Activated T-helper 9 cell treated with anti-CD3 and anti-CD28 coated beads, Interleukin-2, amount 50 U/mL, for 16 hours (primary cell): ENCODE results near the gene PTPRZ1.

Experiments
- DNase-seq: peaks from one replicate; pipeline ENCODE4 v3.0.0-alpha.2; 2020; ENCODE audit warnings: low read depth

The PTPRZ1 gene

DNA sequence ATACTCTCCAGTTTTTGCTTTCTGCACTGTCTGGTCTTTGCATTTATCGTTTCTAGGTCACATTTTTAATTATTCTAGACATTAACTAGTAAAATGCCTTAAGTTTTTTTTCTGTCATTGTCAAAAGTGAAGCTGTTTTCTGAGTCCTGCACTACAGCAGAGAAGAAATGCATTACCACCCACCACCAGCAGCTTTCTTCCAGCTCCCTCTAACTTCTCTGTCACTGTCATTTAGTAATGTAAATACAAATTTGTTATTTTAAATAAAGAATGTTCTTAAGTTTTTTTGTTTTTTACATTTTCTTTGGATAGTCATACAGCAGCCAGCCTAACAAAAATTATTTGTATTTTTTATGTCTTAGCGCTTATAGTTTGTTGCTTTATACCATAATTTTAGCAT is 18.8 kb downstream of the PTPRZ1 start:
- DNase-seq: no peak

DNA sequence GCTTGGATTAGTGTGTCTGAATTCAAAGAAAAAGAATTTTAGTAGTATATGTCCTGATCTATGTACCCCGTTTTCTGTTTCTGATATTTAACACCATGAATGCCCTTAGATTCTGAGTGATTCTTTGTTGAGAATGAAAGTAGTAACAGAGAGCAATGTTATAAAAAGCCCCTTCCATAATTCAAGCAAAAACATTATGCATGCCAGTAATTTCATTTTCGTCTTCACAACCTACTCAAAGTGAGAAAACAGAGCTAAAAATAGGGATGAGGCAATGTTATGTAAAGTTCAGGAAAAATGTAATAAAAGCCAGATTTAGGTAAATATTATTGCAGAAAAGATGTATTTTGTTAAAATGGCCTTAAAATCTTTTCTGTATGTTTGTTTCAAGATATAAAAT is 28.1 kb downstream of the PTPRZ1 start:
- DNase-seq: no peak

DNA sequence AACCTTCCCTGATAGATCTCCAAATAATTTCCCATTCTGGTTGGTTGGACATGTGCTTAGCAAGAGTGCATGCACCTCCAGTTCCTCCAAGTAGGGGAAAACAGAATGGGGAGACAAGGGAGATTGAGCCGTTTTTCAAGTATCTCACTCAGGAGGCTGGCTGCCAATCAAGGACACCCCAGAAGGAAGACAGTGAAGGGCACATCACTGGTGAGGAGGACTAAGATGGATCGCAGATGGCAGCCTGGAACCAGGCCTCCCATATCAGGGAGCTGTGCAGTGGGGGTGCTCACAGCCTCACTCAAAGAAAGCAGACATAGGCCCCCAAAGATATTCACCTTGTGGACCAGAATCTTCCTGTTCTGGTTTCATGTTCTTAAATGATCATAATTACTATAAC is 31.2 kb downstream of the PTPRZ1 start:
- DNase-seq: no peak

DNA sequence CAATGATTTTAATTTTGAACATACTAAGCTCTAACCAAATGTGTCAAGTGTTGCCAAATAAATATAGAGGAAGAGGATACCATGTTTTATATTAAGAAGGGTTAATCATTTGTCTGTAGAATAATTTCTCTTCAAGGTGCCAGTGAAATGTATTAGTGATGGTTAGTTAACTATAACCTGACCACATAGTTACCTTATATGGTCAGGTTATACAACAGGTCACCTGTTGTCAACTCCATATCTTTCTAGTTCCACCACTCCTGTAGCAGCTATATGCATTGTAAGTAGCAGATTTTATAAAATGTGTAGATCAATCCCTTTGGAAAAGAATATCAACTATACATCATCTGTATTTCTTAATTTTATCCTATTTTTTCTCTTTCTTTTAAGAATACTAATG is 35.1 kb downstream of the PTPRZ1 start:
- no peak for DNase-seq

DNA sequence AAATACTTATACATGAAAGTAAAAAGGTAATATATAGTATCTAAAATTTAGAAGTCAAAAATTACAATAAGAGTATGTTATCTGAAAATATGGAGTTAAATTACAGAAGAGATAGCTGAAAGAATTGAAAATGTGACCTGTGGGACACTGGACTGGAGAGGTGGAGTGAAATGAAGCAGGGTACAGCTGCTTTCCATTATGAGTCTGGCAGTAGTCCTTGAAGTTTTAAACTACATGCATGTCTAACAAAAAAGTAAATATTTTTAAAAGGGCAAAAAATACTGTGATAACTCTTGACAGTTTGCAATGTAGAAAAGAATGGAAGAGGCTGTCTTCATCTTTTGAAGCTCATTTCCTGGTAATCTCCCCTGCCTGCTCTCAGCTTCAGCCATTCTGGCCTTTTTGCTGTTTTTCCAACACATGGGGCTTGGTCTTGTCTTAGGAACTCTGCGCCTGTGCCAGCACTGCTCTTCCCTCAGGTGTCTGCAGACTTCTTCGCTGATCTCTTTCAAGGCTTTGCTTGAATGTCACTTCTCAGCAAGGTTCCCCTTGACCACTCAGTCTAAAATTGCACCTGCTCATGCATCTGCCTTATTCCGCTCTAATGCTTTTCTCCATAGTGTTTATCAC is 36.9 kb downstream of the PTPRZ1 start:
- no peak for DNase-seq

DNA sequence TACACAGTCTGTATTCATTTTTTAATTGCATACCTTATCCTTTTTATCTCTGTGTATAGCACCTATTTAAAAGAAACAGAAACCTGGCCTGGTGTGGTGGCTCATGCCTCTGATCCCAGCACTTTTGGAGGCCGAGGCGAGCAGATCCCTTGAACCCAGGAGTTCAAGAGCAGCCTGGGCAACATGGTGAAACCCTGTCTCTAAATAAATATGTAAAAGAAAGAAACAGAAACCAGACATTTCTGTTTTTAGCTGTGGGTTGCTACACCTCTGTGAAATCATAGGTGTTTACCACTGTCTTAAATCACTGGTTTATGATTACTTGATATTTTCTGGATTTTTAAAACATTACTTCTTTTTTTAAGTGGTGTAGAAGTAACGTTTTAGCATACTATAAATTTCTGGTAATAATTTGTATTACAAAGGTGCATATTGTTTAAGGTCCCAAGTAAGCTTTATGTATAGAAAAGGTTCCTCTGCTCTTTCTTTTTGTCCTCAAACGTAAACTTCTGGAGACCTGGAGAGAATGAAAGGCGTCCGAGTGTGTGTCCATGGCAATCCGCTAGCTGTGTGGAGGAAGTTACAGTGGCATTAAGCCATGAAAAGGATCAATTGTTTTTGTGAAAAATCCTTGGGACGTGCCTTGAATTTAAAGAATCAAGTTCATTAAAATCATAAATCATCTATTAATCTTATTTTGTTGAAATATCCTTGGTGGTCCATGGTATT is 41.1 kb downstream of the PTPRZ1 start:
- no peak for DNase-seq

DNA sequence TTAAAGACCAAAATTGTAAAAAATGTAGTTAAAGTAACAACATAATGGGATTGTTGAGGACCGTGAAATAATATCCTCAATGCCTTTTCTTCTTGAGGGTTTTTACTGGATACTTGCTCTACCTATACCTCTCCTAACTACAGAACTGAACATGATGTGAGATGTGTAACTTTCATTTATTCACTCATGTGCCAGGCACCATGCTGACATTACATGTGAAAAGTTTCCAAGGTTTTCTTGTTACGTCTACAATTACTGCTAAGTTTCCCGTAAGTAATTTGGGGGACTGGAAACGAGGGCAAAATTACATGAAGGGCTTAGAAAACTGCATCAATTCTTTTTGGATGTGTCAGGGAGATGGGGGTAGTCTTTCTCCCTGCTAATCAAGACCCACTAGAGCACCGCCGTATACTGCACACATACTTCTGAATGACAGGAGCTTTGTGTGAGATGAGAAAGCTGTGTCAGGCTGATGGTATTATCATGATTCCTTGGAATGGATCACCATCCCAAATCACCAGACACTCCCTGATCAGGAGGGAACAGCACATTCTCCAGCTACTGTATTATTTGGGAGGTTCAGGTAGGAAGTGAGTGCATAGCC is 41.8 kb downstream of the PTPRZ1 start:
- no peak for DNase-seq

DNA sequence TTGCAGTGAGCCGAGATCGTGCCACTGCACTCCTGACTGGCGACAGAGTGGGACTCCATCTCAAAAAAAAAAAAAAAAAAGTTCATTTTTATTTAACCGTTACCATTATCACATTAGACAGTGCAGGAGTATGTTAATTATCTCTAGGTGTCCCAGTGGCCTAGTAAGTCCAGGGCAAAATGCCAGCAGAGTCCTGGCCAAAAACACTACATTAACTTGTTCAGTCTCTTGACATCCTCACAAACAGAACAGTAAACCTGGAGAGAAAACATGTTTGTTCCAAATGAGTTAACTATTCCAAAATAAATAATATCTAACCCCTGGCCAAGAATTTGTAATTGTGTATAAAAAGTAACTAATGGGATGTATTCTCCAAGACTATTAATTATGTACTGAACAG is 43.2 kb downstream of the PTPRZ1 start:
- DNase-seq: no peak

DNA sequence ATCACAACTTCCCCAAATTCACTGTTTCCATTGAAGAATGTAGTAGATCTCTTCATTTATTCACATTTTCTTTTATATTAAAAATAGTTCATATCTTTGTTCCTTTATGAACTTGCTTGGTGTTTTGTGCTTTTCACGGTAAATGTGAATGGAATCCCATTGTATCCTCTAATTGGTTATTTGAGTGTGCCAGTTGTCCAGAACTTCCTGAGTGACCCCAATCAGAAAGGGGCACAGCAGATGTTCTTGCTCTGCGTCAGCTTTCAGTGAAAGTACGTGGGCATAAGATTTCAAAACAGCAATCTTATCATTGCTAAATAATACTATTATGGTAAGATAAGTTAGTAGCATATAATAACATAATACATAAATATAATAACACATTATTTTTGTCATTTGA is 47.0 kb downstream of the PTPRZ1 start:
- no peak for DNase-seq

DNA sequence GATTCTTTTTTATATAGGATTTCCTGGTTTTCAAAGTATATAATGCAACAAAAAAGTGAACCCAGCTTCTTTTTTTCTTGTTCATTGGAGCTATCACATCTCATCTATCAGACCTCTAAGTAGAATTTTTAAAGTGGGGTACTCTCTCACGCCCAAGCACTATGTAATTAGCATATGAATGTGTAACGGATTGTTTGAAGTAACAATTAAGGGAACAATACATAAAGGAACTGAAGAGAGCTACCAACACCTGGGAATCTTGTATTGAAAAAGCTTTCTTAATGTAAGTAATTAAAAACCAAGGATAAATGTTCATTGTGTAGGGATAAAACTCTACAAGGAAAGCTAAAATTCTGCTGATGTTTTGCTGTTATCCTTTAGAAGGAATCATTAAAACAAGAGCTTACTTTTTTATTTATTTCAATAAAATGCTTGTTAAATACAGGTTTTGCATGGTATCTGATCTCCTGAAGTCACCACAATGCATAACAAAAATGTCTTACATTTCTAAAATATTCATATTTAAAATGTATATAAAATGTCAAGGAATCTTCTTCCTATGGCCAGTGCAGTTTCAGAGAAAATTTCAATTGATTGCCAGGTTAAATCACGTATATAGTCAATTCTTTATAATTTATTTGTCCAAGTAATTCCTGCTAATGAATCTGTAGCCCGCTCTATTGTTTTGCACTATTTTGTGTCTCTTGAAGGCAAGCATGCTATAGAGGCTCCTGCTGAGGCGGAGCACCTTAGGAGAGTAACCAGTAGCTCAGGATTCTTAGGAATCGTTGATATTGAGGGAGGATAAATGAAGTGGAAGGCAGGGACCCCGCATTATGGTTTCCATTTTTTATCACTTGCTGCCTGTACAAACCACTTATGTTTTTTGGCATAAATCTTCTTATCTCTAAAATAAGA is 51.6 kb downstream of the PTPRZ1 start:
- DNase-seq: no peak

DNA sequence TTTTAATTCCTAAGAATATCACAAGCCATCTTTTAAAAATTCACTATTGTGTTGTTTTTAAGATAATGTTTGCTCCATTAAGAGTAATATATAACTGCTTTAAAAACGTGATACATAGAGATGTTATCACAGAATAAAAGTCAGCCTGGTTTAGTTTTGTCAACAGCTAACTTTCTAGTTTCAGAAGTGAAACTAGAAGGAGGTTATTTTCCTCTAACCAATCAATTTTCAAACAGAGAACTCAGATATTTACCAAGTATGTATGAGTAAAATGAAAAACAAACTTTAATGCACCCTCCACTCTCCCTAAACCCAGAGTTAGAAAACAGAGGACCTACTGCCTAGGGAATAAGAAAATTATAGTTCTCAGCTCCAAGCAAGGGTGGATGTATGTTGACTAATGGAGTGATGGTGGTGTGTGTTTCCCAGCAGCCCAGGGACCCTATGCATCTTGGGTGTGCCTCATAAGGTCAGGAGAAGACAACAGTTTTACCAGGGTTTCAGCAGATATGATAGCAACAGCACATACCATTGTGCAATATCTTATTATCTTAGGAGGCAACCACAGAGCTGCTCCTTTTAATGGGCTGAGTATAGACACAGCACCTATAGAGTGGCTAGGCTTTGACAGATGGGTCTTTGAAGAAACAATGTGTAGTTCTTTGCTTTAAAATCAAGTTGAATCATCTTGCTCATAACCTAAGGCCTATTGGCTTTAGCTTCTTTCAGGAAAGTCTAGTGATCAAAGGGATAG is 58.4 kb downstream of the PTPRZ1 start:
- no peak for DNase-seq

DNA sequence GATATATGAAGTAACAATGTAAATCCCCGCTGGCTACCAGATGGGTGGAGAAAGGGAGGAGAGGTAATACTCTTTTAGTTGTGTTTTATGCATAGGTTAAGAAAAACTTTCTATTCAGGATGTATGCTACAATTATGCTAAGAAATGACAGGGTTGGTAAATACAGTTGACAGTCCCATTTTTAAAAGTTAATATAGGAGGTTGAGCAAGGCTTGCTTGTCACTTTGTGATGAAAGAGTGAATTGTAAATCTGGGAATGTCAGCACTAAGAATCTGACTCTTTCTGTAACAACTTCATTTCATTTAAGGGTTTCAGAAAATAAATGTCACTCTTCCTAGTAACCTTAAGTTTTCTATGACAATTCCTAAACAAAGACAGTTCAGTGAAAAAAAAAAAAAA is 59.8 kb downstream of the PTPRZ1 start:
- no peak for DNase-seq

DNA sequence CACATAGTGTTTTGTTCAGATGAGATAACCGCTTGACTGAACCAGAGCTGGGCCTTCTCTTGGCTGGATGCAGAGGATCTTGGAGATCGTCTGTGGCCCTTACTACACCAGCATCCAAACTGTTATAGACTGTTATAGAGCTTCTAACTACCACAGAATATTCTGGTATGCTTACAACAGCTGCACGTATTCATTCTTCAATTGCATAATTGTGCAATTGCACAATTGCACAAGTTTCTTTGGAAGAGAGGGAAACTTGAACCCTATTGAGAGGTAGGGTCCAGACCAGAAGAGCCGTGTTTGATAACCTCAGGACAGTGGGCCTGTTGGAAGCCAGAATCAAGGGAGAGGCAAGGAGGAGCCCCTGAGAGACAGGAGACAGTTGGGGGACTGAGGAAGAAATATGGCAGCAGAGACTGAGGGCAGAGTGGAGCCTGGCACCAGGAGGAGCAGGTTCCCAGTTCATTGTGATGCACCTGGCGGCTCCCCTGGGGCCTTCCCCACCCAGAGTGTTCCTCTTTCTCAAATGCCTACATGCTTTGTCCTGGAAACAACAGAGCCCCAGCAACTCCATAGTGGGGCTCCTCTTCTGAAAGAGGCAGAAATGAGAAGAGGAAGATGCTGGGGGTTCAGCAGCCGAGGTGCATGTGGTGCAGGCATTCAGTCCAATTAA is 64.1 kb downstream of the PTPRZ1 start:
- DNase-seq: no peak

DNA sequence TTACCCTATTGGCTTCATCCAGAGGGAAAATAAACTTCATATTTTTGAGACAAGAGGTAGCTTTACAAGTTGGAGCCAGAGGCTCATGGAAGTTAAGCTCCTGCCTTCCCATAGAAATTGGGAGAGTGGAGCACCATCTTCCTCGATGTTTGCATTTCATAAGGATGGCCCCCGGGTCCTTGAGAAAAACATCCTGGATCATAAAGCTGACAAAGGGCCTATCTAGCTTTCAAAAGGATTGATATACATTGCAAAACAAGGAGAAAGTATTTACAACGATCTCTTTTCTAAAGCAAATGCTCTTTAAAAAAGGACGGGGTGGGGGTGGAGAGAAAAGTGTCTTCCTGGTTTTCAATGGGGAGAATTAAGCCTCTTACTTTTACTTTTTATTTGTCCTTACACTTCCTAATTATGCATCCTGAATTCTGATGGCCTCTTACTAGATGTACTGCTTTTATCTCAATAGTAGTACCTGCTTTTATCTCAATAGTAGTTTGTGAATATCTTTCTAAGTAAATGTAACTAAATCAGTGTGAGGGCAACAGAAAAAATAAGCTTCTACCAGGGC is 65.6 kb downstream of the PTPRZ1 start:
- no peak for DNase-seq

DNA sequence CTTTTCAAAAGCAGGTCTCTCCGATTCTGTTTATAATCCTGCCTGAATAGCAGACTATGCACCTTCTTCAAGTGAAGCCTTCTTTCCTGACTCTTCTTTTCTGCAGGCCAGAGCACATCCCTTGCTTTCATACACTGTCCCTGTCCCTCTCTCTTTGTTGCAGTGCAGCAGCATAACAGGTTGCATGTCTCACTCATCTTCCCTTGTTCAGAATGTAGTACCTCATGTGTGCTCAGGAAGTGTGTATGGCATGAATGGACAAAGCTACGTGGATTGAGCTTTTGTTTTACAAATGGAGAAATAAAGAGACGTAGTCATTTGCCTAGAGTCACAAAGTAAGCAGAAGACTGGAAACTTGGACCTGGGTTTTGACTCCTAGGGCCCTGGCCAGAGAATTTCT is 68.0 kb downstream of the PTPRZ1 start:
- DNase-seq: no peak

DNA sequence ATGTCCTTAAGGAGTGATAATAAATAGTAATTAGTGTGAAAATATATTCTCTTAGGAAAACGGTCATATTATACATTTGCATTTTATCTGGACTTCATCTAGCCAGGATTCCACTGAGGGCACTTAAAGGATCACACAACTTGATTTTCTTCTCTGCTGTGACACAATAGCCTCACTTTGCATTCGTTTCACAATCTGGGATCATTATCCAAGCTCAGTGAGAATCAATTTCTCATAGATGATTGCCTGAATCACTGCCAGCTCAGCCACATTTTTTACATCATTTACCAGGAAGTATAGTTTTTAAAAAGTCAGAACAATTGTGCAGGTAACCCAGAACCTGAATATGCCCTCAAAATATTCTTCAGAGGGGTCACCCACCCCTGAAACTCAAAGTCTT is 68.9 kb downstream of the PTPRZ1 start:
- DNase-seq: no peak

DNA sequence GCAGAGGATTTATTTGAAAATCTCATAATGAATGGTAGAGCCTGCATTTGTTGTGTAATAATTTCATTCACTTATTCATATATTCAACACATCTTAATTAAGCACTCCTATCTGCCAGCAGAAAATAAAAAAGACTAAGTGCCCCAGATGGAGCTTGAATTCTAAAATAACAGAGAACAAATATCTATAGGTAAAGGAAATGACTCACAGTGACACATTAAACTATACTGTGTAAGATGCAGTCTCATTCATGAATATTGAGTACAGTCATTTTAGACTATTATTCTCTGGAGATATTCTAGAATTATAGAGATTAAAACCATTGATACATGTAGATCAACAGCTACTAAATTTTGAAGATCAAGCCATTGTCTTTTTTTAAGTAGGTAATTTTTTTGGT is 72.1 kb downstream of the PTPRZ1 start:
- no peak for DNase-seq

DNA sequence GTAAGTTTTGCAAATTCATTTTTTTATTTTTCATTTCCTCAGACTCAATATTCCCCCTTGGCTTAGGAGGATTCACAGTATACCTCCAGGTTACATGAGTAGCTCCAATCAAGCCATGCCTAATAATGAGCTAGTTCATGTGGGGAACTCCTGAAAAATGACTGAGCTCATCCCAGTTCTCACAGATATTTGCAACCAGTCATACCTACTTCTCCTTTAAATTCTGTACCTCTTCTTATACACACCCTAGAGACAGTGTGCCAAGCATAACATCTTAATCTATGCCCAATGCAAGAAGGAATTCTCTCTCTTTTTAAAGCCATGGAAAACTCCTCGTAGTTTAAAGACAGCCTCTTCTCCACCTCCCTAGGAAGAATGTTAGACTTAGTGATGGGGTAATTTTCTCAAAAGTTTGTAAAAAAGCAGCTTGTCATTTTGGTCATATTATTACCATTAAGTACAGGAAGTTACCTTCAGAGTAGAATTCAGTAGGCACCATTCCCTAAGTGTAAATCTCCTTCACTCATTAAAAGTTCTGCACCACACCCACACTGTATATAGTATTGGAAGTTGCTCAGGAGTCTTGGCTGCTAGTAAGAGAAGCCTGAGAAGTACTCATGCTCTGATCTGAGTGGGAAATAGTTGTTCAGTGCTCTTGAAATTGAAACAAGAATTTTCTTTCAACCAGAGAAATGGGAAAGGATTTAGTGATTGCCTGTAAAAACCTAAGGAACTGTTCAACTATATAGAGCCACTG is 72.7 kb downstream of the PTPRZ1 start:
- DNase-seq: no peak

DNA sequence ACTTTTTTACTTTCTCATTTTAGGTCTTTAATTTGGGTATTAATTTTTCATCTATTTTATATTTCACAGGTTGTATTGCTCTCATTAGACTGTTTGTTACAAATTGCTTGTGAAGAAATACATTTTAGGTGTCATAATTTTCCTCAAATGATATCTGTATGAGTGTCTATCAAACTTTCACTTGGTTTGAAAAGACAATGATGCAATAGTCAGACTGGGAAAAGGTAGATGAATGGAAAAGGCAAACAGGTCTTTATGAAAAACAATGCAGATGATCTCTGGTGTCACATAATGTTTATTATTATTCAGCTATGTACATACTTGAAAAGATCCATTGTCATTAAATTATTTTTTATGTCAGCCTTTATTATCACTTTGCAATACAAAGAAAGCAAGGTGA is 80.2 kb downstream of the PTPRZ1 start:
- DNase-seq: no peak

DNA sequence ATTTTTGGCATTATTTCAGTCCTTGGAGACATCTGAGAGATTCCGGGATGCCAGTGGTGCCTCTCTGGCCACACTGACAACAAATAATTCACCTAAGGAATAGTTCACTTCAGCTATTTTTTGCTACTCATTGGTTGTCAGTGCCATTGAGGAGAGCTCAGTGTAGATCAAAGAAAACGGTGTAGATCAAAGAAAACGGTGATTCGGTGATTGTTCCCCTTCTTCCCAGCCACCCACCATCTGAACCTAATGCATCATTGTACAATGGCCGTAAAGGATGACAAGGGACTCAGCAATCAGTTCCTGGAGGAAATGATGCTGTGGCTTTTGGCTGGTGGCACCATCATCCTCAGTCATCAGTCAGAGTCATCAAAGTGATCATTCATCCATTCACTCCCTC is 80.6 kb downstream of the PTPRZ1 start:
- no peak for DNase-seq
